Panc1 (cell line): ENCODE data around the gene HADH. TPM values are rescaled to one million over a fixed set of nuclear protein-coding genes. Genes with fewer than 3 reads are reported as not detected.

Source experiments
- ATAC-seq: fragments of 200-7000 bp; cut with Tn5 transposase; 2 replicates; pipeline ENCODE4 v1.9.1; 2020; ENCODE audit warnings: mild to moderate bottlenecking, moderate library complexity
- BruUV-seq: library from RNA; stranded (reverse); fragments of 400-500 nt; replicated peaks from 2 replicates; lab custom pipeline; 2021; lab: Mats Ljungman, UMichigan
- CTCF ChIA-PET: fragments of 300-600 bp; sonication (Branson Sonifier 250); formaldehyde crosslinking; loops from one replicate; lab custom pipeline; 2022; ENCODE audit warnings: antibody characterized with exemption; lab: Charles Lee
- POLR2A ChIA-PET: fragments of 300-600 bp; sonication (Branson Sonifier 250); formaldehyde crosslinking; loops from one replicate; lab custom pipeline; 2022; ENCODE audit warnings: antibody characterized with exemption; lab: Charles Lee
- DNase-seq: peaks from one replicate; pipeline ENCODE4 v3.0.0-alpha.2; 2010; ENCODE audit warnings: low read depth, low spot score
- H3K27ac ChIP-seq: 2 replicates; pipeline ENCODE4 v1.5.1; 2011; ENCODE audit warnings: mild to moderate bottlenecking, low read length, inconsistent platforms
- H3K27me3 ChIP-seq: fragments of 200-500 bp; sonication (Bioruptor generic); 2 replicates; pipeline ENCODE4 v1.6.0; 2014; ENCODE audit warnings: low read length, inconsistent platforms; ENCODE audit not compliant: control insufficient read depth, insufficient read depth
- H3K36me3 ChIP-seq: fragments of 200-500 bp; sonication (Bioruptor generic); 2 replicates; pipeline ENCODE4 v1.5.1; 2014; ENCODE audit warnings: inconsistent platforms, mild to moderate bottlenecking, low read length, moderate library complexity; ENCODE audit not compliant: control insufficient read depth, insufficient read depth
- H3K4me1 ChIP-seq: 2 replicates; pipeline ENCODE4 v1.5.1; 2011; ENCODE audit warnings: inconsistent platforms, mild to moderate bottlenecking, low read length, moderate library complexity; ENCODE audit not compliant: control insufficient read depth, insufficient read depth
- H3K4me3 ChIP-seq, 2 experiments: 2 replicates each; pipeline ENCODE4 v1.5.1; 2011 to 2012; ENCODE audit warnings: low read depth in 2 of 2, low read length in 2 of 2, mild to moderate bottlenecking in 2 of 2, inconsistent platforms in 1 of 2, moderate library complexity in 1 of 2
- H3K9me3 ChIP-seq: fragments of 200-500 bp; sonication (Bioruptor generic); 2 replicates; pipeline ENCODE4 v1.5.1; 2014; ENCODE audit warnings: low read depth, mild to moderate bottlenecking, inconsistent platforms, low read length, moderate library complexity; ENCODE audit not compliant: control insufficient read depth, insufficient read depth
- POLR2AphosphoS5 ChIP-seq: IDR thresholded peaks from 2 replicates; pipeline ENCODE4 v1.6.1; 2012; ENCODE audit warnings: mild to moderate bottlenecking, low read depth, low read length, moderate library complexity
- SIN3A ChIP-seq: IDR thresholded peaks from 2 replicates; pipeline ENCODE4 v1.6.1; 2012; ENCODE audit warnings: low read depth, mild to moderate bottlenecking, low read length, moderate library complexity, borderline replicate concordance; ENCODE audit not compliant: insufficient read depth
- TCF7L2 ChIP-seq: IDR thresholded peaks from 2 replicates; pipeline ENCODE4 v1.6.1; 2011; ENCODE audit warnings: mild to moderate bottlenecking, low read depth, low read length, inconsistent platforms
- in situ Hi-C: cut with HindIII; loops from 2 replicates; pipeline ENCODE4 v1.10.0; 2016; ENCODE audit warnings: low sequenced_read_pairs, low pct_unique_long_range_greater_than_20kb
- intact Hi-C: fragments of 100-400 bp; cut with micrococcal nuclease; formaldehyde crosslinking; loops from one replicate; pipeline ENCODE4 v1.10.0; 2022; ENCODE audit not compliant: unreplicated experiment
- total RNA-seq: library from RNA; stranded (reverse); gene quantifications from one replicate; pipeline ENCODE4 v1.2.1, GENCODE V29; 2021; ENCODE audit not compliant: unreplicated experiment
- TF ChIP-seq, protein P1 (sequence below), 2 experiments: IDR thresholded peaks; 2 replicates each; pipeline ENCODE4 v1.6.1; 2011 to 2012; ENCODE audit warnings: low read depth in 2 of 2, control low read depth in 1 of 2, low read length in 1 of 2, mild to moderate bottlenecking in 1 of 2, moderate library complexity in 1 of 2; ENCODE audit not compliant: insufficient read depth in 1 of 2
- TF ChIP-seq, protein P2 (sequence below): fragments of 450-650 bp; IDR thresholded peaks from 2 replicates; pipeline ENCODE4 v1.5.1; 2017; ENCODE audit warnings: mild to moderate bottlenecking

HADH gene
- total RNA-seq, 1 experiment from 2014 or later = 20.0 TPM

DNA sequence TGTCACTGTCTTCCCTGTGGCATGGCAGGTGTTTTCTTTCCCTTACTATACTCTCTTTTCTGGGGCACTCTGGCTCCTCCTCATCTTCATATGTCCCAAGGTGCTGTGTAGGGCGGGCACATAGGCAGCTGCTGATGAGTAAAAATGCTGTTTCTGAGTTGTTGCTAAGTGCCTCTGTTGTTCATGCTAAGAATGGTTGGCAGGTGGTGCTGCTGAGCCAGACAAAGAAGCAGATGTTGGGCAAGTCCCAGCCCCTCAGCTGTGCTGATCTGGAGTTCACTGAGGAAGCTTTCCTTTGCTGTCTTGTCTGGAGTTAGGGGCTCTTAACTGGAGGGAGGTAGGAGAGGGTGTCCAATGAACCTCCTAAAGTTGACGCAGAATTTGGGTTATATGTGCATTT, 40.6 kb downstream of the HADH start:
- ChIA-PET CTCF (no interaction called here), POLR2A (no interaction called here)
- TF ChIP-seq, protein P1, sequence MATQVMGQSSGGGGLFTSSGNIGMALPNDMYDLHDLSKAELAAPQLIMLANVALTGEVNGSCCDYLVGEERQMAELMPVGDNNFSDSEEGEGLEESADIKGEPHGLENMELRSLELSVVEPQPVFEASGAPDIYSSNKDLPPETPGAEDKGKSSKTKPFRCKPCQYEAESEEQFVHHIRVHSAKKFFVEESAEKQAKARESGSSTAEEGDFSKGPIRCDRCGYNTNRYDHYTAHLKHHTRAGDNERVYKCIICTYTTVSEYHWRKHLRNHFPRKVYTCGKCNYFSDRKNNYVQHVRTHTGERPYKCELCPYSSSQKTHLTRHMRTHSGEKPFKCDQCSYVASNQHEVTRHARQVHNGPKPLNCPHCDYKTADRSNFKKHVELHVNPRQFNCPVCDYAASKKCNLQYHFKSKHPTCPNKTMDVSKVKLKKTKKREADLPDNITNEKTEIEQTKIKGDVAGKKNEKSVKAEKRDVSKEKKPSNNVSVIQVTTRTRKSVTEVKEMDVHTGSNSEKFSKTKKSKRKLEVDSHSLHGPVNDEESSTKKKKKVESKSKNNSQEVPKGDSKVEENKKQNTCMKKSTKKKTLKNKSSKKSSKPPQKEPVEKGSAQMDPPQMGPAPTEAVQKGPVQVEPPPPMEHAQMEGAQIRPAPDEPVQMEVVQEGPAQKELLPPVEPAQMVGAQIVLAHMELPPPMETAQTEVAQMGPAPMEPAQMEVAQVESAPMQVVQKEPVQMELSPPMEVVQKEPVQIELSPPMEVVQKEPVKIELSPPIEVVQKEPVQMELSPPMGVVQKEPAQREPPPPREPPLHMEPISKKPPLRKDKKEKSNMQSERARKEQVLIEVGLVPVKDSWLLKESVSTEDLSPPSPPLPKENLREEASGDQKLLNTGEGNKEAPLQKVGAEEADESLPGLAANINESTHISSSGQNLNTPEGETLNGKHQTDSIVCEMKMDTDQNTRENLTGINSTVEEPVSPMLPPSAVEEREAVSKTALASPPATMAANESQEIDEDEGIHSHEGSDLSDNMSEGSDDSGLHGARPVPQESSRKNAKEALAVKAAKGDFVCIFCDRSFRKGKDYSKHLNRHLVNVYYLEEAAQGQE (IDR thresholded peaks at IDR 0.05; ENCODE audit: insufficient read depth in 1 of 2, low read depth in 2 of 2, low read length in 1 of 2) = no peak
- TF ChIP-seq, protein P2, sequence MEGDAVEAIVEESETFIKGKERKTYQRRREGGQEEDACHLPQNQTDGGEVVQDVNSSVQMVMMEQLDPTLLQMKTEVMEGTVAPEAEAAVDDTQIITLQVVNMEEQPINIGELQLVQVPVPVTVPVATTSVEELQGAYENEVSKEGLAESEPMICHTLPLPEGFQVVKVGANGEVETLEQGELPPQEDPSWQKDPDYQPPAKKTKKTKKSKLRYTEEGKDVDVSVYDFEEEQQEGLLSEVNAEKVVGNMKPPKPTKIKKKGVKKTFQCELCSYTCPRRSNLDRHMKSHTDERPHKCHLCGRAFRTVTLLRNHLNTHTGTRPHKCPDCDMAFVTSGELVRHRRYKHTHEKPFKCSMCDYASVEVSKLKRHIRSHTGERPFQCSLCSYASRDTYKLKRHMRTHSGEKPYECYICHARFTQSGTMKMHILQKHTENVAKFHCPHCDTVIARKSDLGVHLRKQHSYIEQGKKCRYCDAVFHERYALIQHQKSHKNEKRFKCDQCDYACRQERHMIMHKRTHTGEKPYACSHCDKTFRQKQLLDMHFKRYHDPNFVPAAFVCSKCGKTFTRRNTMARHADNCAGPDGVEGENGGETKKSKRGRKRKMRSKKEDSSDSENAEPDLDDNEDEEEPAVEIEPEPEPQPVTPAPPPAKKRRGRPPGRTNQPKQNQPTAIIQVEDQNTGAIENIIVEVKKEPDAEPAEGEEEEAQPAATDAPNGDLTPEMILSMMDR = peak; percentile 49
- Histone ChIP-seq H3K9me3 (no peaks in the 10 kb centered on the region), H3K4me3 (no peak overlapping the region), H3K27me3 (no peaks in the 10 kb centered on the region), H3K4me1 (no peaks in the 10 kb centered on the region), H3K36me3 (no peaks in the 10 kb centered on the region; the same call in 1 of the 2 replicates), H3K27ac (no peak overlapping the region)
- in situ Hi-C loops = no loop called here
- no TSS peak for BruUV-seq
- intact Hi-C loops = no loop called here
- peak; percentile 27 for DNase-seq
- peak; percentile 79; the same call in 1 of the 2 replicates for ATAC-seq

DNA sequence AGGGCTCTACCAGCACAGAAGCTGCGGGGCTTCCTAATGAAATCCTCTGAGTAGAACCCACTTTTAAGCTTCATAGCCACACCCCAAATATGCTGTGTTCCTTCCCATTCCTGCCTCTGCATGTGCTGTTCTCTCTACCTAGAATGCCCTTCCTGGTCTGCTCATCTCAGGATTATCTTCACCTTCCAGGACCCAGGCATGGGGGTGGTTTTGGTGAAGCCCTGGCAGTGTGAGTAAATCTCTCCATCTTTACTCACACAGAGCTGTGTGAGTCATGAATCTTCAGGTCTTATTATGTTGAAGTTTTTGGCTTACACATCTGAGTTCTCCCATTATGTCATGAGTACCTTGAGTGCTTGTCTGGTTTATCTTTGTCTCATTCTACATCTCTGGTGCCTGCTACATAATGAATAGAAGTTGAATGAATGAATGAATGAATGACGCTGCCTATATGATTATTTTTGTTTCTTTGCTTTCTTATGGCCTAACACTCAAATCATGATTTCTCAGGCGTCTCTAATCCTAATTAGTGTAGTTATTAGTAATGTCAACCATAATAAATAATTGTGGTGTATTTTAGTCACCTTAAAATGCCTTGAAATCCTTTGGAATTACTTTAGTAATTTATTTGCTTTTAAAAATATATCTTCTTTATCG, 41.9 kb downstream of the HADH start:
- CTCF ChIA-PET = interaction anchor here (0.5 kb wide), 1 partner anchor 50 kb away, joined by 3 read pairs; no protein-coding TSS in a partner anchor
- no peaks in the 10 kb centered on the region for H3K9me3 ChIP-seq
- in situ Hi-C loops = no loop called here
- BruUV-seq = no TSS peak
- H3K27ac ChIP-seq = no peak overlapping the region
- intact Hi-C loops = no loop called here
- no peaks in the 10 kb centered on the region for H3K27me3 ChIP-seq
- POLR2A ChIA-PET = no interaction called here
- TF ChIP-seq TCF7L2 (no peak), POLR2AphosphoS5 (no peak), SIN3A (no peak)
- TF ChIP-seq, protein P1 (IDR thresholded peaks at IDR 0.05; ENCODE audit: insufficient read depth in 1 of 2, low read depth in 2 of 2, low read length in 1 of 2) = no peak
- TF ChIP-seq, protein P2 = no peak
- DNase-seq (no peak), ATAC-seq (no peak)
- H3K4me3 ChIP-seq = no peak overlapping the region
- no peaks in the 10 kb centered on the region for H3K4me1 ChIP-seq
- no peaks in the 10 kb centered on the region; the same call in 1 of the 2 replicates for H3K36me3 ChIP-seq
